ENCODE data around the gene RINL. TPM values are rescaled to one million over a fixed set of nuclear protein-coding genes. Genes with fewer than 3 reads are reported as not detected.
"Not testable (repeated sequence)": the region's sequence is repeated elsewhere in the genome, so short reads cannot be mapped to it uniquely, and the experiment has no call there.

The RINL gene
- total RNA-seq, 1 experiment from 2014 or later: 2.9 TPM

DNA sequence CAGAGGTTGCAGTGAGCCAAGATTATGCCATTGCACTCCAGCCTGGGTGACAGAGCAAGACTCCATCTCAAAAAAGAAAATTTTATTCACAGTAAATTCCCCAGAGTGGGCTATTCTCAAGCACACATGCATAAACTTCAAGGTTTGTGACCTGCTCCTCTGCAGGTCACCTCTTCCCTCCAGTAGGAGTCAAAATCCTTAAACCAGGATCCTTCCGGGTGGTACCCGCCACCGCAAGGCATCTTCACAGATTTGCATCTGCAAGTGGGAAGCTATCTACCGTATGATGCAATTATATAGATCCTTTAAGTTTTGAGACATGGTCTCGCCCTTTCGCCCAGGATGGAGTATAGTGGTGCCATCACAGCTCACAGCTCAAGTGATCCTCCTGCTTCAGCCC lies 43.5 kb downstream of the RINL start:
- DNase-seq (ENCODE audit: low read depth): no peak

- DNase-seq (ENCODE audit: low read depth): no peak
These were observed 44.0 kb downstream of the RINL start for GRCh38 chr19:38834104-38834490.

DNA sequence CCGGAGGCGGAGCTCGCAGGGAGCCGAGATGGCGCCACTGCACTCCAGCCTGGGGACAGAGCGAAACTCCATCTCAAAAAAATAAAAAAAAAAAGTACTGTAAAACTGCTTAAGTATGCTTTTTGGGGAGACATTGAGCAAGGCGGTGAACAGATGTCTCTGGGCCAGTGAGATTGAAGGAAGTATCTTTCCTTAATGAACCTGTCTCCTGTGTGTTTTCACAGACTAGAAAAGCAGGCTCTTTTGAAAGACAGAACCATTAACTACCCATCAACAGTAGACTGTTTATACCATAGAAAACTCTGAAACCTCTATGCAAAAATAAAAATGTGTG lies 45.0 kb downstream of the RINL start:
- no peak for DNase-seq (ENCODE audit: low read depth)

GRCh38 chr19:38831142-38831605 lies 46.9 kb downstream of the RINL start:
- peak; percentile 87 for DNase-seq (ENCODE audit: low read depth)

DNA sequence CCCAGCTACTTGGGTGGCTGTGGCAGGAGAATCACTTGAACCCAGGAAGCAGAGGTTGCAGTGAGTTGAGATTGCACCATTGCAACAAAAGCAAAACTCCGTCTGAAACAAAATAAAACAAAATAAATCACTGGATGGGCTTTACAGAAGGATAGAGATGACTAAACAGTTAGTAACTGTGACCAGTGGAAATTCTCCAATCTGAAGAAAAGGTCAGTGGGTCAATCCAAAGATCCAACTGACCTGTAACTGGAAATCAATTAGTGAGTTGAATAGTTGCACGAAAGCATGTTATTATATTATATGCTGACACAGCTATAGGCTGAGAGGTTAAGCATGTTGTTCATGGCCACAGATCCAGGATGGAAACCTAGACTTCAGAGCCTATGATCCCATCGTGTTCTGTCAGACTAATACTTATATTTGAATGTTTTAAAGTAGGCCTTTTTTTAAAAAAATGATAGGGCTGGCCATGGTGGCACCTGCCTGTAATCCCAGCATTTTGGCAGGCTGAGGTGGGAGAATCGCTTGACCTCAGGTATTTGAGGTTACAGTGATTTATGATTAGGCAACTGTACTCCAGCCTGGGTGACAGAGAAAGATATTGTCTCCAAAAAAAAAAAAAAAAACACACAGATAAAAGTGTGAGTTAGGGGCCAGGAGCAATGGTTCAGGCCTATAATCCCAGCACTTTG lies 47.9 kb downstream of the RINL start:
- DNase-seq (ENCODE audit: low read depth): no peak

DNA sequence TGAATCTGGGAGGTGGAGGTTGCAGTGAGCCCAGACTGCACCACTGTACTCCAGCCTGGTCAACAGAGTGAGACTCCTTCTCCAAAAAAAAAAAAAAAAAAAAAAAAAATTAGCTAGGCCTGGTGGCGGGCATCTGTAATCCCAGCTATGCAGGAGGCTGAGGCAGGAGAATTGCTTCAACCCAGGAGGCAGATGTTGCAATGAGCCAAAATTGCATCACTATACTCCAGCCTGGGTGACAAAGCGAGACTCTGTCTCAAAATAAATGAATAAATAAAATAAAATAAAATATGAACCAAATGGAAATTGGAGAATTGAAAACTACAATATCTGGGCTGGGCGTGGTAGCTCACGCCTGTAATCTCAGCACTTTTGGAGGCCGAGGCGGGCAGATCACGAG lies 48.9 kb downstream of the RINL start:
- not testable (repeated sequence) for DNase-seq (ENCODE audit: low read depth)

GRCh38 chr19:38826856-38827551 lies 51.1 kb downstream of the RINL start:
- no peak for DNase-seq (ENCODE audit: low read depth)

GRCh38 chr19:38825936-38826335 lies 52.1 kb downstream of the RINL start:
- not testable (repeated sequence) for DNase-seq (ENCODE audit: low read depth)

DNA sequence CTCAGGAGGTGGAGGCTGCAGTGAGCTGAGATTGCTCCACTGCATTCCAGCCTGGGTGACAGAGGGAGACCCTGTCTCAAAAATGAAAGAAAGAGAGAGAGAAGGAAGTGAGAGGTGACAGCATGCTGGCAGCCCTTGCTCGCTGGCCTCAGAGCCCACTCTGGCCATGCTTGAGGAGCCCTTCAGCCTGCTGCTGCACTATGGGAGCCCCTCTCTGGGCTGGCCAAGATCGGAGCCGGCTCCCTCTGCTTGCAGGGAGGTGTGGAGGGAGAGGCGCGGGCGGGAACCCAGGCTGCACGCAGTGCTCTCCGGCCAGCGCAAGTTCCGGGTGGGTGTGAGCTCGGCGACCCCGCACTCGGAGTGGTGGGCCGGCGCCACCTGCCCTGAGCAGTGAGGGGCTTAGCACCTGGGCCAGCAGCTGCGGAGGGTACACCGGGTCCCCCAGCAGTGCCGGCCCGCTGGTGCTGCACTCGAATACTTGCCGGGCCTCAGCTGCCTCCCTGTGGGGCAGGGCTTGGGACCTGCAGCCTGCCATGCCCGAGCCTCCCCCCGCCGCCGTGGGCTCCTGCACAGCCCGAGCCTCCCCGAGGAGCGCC lies 56.7 kb downstream of the RINL start:
- not testable (repeated sequence) for DNase-seq (ENCODE audit: low read depth)

DNA sequence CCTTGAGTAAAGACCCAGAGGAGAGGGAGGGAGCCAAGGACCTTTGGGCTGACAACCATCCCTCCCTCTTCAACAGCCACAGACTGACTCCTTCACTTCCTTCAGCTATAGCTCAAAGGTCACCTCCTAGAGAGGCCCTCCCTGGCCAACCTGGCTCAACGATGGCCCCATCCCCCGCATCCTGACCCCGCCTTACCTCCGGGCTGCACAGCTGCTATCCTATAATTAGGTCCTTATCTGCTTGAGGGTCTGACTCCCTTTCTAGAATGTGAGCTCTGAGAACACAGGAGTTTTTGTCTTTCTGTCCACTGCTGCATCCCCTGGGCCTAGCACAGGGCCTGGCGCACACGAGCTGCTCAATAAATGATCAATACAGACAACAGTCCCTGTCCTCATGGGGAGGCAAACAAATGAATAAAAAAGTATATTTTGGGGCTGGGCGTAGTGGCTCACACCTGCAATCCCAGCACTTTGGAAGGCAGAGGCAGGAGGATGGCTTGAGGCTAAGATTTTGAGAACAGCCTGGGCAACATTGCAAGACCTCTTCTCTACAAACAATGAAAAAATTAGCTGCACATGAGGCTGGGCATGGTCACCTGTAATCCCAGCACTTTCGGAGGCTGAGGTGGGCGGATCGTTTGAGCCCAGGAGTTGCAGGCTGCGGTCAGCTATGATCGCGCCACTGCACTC lies 58.7 kb downstream of the RINL start:
- no peak for DNase-seq (ENCODE audit: low read depth)

Other genes with a start within 250 kb of the RINL start
- 124 and 199 TPM in 2 replicates for gene ACTN4, start 230.6 kb downstream of the RINL start, total RNA-seq (2014; rRNA removed; shearing (Covaris generic))
- not detected in 2 replicates for gene CAPN12, start 133.8 kb downstream of the RINL start, total RNA-seq (2014; rRNA removed; shearing (Covaris generic))
- not detected in 2 replicates for gene LGALS7, start 104.8 kb downstream of the RINL start, total RNA-seq (2014; rRNA removed; shearing (Covaris generic))
- gene LGALS7B, start 89.1 kb downstream of the RINL start, total RNA-seq (2014; rRNA removed; shearing (Covaris generic)): not detected in 2 replicates
- not detected in 2 replicates for gene LGALS4, start 65.3 kb downstream of the RINL start, total RNA-seq (2014; rRNA removed; shearing (Covaris generic))
- 23.8 and 24.5 TPM in 2 replicates for gene ECH1, start 46.5 kb downstream of the RINL start, total RNA-seq (2014; rRNA removed; shearing (Covaris generic))
- 293 and 361 TPM in 2 replicates for gene HNRNPL, start 28.3 kb downstream of the RINL start, total RNA-seq (2014; rRNA removed; shearing (Covaris generic))
- 21.8 and 26.6 TPM in 2 replicates for gene SIRT2, start 21.3 kb upstream of the RINL start, total RNA-seq (2014; rRNA removed; shearing (Covaris generic))
- 45.8 and 62.5 TPM in 2 replicates for gene NFKBIB, start 21.7 kb upstream of the RINL start, total RNA-seq (2014; rRNA removed; shearing (Covaris generic))
- not detected in 2 replicates for gene CCER2, start 33.9 kb upstream of the RINL start, total RNA-seq (2014; rRNA removed; shearing (Covaris generic))
- gene SARS2, start 52.5 kb upstream of the RINL start, total RNA-seq (2014; rRNA removed; shearing (Covaris generic)): 39.1 and 45.1 TPM in 2 replicates
- gene MRPS12, start 52.7 kb upstream of the RINL start, total RNA-seq (2014; rRNA removed; shearing (Covaris generic)): 60.5 and 102 TPM in 2 replicates
- 12.6 and 36.9 TPM in 2 replicates for gene FBXO17, start 97.5 kb upstream of the RINL start, total RNA-seq (2014; rRNA removed; shearing (Covaris generic))
- 2.6 and 22.7 TPM in 2 replicates for gene FBXO27, start 154.3 kb upstream of the RINL start, total RNA-seq (2014; rRNA removed; shearing (Covaris generic))
- 0.57 TPM in 1 of 2 replicates, not detected in the other for gene ACP7, start 206.1 kb upstream of the RINL start, total RNA-seq (2014; rRNA removed; shearing (Covaris generic))
- gene PAK4, start 247.5 kb upstream of the RINL start, total RNA-seq (2014; rRNA removed; shearing (Covaris generic)): 4.2 and 9.8 TPM in 2 replicates

Data from Daoy (cell line).